HepG2 (cell line): Measurements from ENCODE around the gene TEX48. TPM values are rescaled to one million over a fixed set of nuclear protein-coding genes. Genes with fewer than 3 reads are reported as not detected.

Experiments
- ATAC-seq: fragments of 200-7000 bp; cut with Tn5 transposase; 3 replicates; pipeline ENCODE4 v1.9.1; 2020; ENCODE audit warnings: mild to moderate bottlenecking, moderate library complexity
- BruUV-seq: library from RNA; stranded (reverse); fragments of 400-500 nt; replicated peaks from 2 replicates; lab custom pipeline; 2021; lab: Mats Ljungman, UMichigan
- CTCF ChIA-PET: fragments of 300-600 bp; formaldehyde crosslinking; extraction: SDS; loops from one replicate; lab custom pipeline; 2021; ENCODE audit warnings: low total read pairs, inconsistent platforms, low intra/inter-chr PET ratio; lab: Yijun Ruan, JAX
- POLR2A ChIA-PET: fragments of 350-600 bp; sonication (Branson Sonifier 250); formaldehyde crosslinking; loops from one replicate; lab custom pipeline; 2020; ENCODE audit warnings: antibody characterized with exemption, inconsistent platforms; lab: Yijun Ruan, JAX
- DNase-seq: peaks from one replicate; pipeline ENCODE4 v3.0.0-alpha.2; 2015; ENCODE audit warnings: low spot score
- FAIRE-seq: peaks from 3 replicates; lab custom pipeline; 2011; peaks lifted over from hg19 to GRCh38; lab: Jason Lieb, UNC
- H2AFZ ChIP-seq: one replicate; pipeline ENCODE4 v1.6.1; 2011; ENCODE audit warnings: low read length, inconsistent platforms
- H3K27ac ChIP-seq: fragments of 300-600 bp; 3 replicates; pipeline ENCODE4 v1.8.0; 2011; ENCODE audit warnings: mixed run types, mild to moderate bottlenecking, mixed read lengths, low read length, inconsistent platforms; ENCODE audit not compliant: insufficient read depth; ENCODE audit errors: extremely low read length
- H3K27me3 ChIP-seq, 2 experiments: fragments of 200-600 bp in 1 of 2; 2 replicates in 1 of 2; 3 replicates in 1 of 2; pipeline versions ENCODE4 v1.6.0 to v1.8.0; 2011; ENCODE audit warnings: low read length in 2 of 2, mild to moderate bottlenecking in 2 of 2, moderate library complexity in 2 of 2, inconsistent platforms in 1 of 2; ENCODE audit not compliant: insufficient read depth in 2 of 2, control insufficient read depth in 1 of 2
- H3K36me3 ChIP-seq, 2 experiments: fragments of 200-600 bp in 1 of 2; replicated peaks in 1 of 2; 2 replicates in 1 of 2; 3 replicates in 1 of 2; pipeline versions ENCODE4 v1.5.1 to v1.8.0; 2011; ENCODE audit warnings: low read length in 2 of 2, inconsistent platforms in 1 of 2; ENCODE audit not compliant: insufficient read depth in 2 of 2, control insufficient read depth in 1 of 2
- H3K4me1 ChIP-seq: 2 replicates; pipeline ENCODE4 v1.5.1; 2012; ENCODE audit warnings: low read length, inconsistent platforms; ENCODE audit not compliant: insufficient read depth
- H3K4me2 ChIP-seq: 2 replicates; pipeline ENCODE4 v1.6.0; 2011; ENCODE audit warnings: low read depth, low read length, inconsistent platforms
- H3K4me3 ChIP-seq, 3 experiments: fragments of 200-600 bp in 1 of 3; sonication (generic), shearing (Covaris generic) in 1 of 3; replicated peaks in 1 of 3; 2 replicates each; pipeline ENCODE4 v1.5.1; 2011 to 2016; ENCODE audit warnings: low read length in 3 of 3, inconsistent platforms in 2 of 3, low read depth in 2 of 3, mild to moderate bottlenecking in 2 of 3, control low read depth in 1 of 3, mixed read lengths in 1 of 3; ENCODE audit not compliant: insufficient read depth in 1 of 3
- H3K79me2 ChIP-seq: one replicate; pipeline ENCODE4 v1.6.1; 2011; ENCODE audit warnings: low read length, inconsistent platforms; ENCODE audit not compliant: insufficient read depth
- H3K9ac ChIP-seq: 2 replicates; pipeline ENCODE4 v1.6.0; 2011; ENCODE audit warnings: mild to moderate bottlenecking, low read depth, low read length, inconsistent platforms; ENCODE audit not compliant: insufficient read depth
- H3K9me3 ChIP-seq: 2 replicates; pipeline ENCODE4 v1.5.1; 2012; ENCODE audit warnings: mild to moderate bottlenecking, low read length
- H4K20me1 ChIP-seq: 2 replicates; pipeline ENCODE4 v1.6.0; 2011; ENCODE audit warnings: inconsistent platforms, mild to moderate bottlenecking, low read length, moderate library complexity; ENCODE audit not compliant: insufficient read depth
- CBX2 ChIP-seq, 2 experiments: fragments of 200-600 bp in 1 of 2; sonication (generic); formaldehyde crosslinking in 1 of 2; IDR thresholded peaks; 2 replicates each; pipeline versions ENCODE4 v1.7.0 to v1.8.1; 2018 to 2022; ENCODE audit warnings: low read depth in 2 of 2, low read length in 1 of 2, mild to moderate bottlenecking in 1 of 2, missing genetic modification reagents in 1 of 2
- CEBPB ChIP-seq: IDR thresholded peaks from 2 replicates; pipeline ENCODE4 v1.6.1; 2011; ENCODE audit warnings: low read depth, low read length, improper control_type of control experiment, borderline replicate concordance
- HIVEP1 ChIP-seq: sonication (generic); formaldehyde crosslinking; IDR thresholded peaks from 2 replicates; pipeline ENCODE4 v1.4.0; 2020; ENCODE audit warnings: mild to moderate bottlenecking, missing genetic modification reagents
- PHF8 ChIP-seq: sonication (generic); formaldehyde crosslinking; IDR thresholded peaks from 2 replicates; pipeline ENCODE4 v1.5.0; 2020; ENCODE audit warnings: missing genetic modification reagents
- RARG ChIP-seq: sonication (generic); formaldehyde crosslinking; IDR thresholded peaks from 2 replicates; pipeline ENCODE4 v1.4.0; 2020; ENCODE audit warnings: low read depth, mild to moderate bottlenecking, missing genetic modification reagents
- ZNF441 ChIP-seq: sonication (generic); formaldehyde crosslinking; IDR thresholded peaks from 2 replicates; pipeline ENCODE4 v1.7.0; 2021; ENCODE audit warnings: missing genetic modification reagents, borderline replicate concordance
- ZNF629 ChIP-seq: sonication (generic); formaldehyde crosslinking; conservative IDR thresholded peaks from 2 replicates; pipeline ENCODE4 v1.5.0; 2020; ENCODE audit warnings: missing genetic modification reagents
- ZNF773 ChIP-seq: sonication (generic); formaldehyde crosslinking; IDR thresholded peaks from 2 replicates; pipeline ENCODE4 v1.4.0; 2020; ENCODE audit warnings: missing genetic modification reagents, borderline replicate concordance
- ZNF891 ChIP-seq: sonication (generic); formaldehyde crosslinking; IDR thresholded peaks from 2 replicates; pipeline ENCODE4 v1.5.0; 2020; ENCODE audit warnings: mild to moderate bottlenecking, missing genetic modification reagents
- WGBS: methylation state at CpG from one replicate; pipeline ENCODE4 v1.1.6; 2017; ENCODE audit warnings: low lambda C conversion rate; 5-methylcytosine and 5-hydroxymethylcytosine counted together
- in situ Hi-C: cut with HindIII; loops from 2 replicates; pipeline ENCODE4 v1.10.0; 2017; ENCODE audit warnings: low pct_unique_long_range_greater_than_20kb; ENCODE audit not compliant: extremely low pct_ligation_motif_present
- intact Hi-C: fragments of 100-400 bp; cut with micrococcal nuclease; formaldehyde crosslinking; loops from one replicate; pipeline ENCODE4 v1.10.0; 2022; ENCODE audit not compliant: unreplicated experiment
- polyA plus RNA-seq, 8 experiments: library from polyadenylated mRNA; depleted of rRNA in 3 of 8; stranded (reverse) in 7 of 8; unstranded in 1 of 8; fragments of >200 nt; fragmentation: Illumina TruSeq in 4 of 8; extraction: Trizol in 4 of 8; gene quantifications; 2 replicates each; pipeline versions ENCODE4 v1.2.1 to v1.2.3, GENCODE V29; 2011 to 2016; ENCODE audit warnings: low read depth in 4 of 8, missing spikeins in 1 of 8, mixed read lengths in 1 of 8; ENCODE audit not compliant: insufficient read depth in 1 of 8
- total RNA-seq, 5 experiments: library from RNA; depleted of rRNA; stranded (reverse); fragments of >200 nt; fragmentation: Illumina TruSeq; extraction: Trizol; gene quantifications; 2 replicates each; pipeline ENCODE4 v1.2.3, GENCODE V29; 2016; ENCODE audit warnings: low read depth in 1 of 5
- TF ChIP-seq, protein P1 (sequence below): sonication (generic); formaldehyde crosslinking; conservative IDR thresholded peaks from 2 replicates; pipeline ENCODE4 v1.4.0; 2020; ENCODE audit warnings: missing genetic modification reagents
- TF ChIP-seq, protein P2 (sequence below): sonication (generic); formaldehyde crosslinking; conservative IDR thresholded peaks from 2 replicates; pipeline ENCODE4 v1.8.0; 2022; ENCODE audit warnings: low read depth, missing genetic modification reagents

The TEX48 gene
- total and polyA plus RNA-seq, 2 of the 13 experiments (the other 11 are each of a cell fraction or from before 2014, with no cell fraction given), result not detected

DNA sequence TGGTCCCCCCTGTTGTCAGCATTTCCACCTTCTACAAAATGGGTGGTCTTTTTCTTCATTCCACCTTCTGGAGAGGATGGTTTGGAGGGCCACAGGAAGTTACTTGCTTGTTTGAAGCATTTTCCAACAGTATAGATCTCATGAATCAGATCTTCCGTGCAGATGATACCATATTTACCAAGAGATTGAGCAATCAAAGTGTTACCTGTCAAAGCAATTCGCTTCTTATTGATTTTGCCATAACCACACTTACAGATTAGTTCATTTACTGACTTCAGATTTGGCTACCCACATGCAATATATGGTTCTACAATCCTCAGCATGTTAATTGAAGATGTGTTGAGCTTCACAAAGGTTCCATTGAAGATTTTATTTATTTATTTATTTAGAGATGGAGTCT lies 14.0 kb upstream of the TEX48 start:
- DNase-seq (no peak), ATAC-seq (no peak), FAIRE-seq (no peak)
- no TSS peak for BruUV-seq
- Histone ChIP-seq H2AFZ (no peak overlapping the region), H3K9me3 (no peaks in the 10 kb centered on the region), H3K79me2 (no peaks in the 10 kb centered on the region), H4K20me1 (no peaks in the 10 kb centered on the region), H3K4me3 (no peak overlapping the region), H3K27me3 (peaks cover 0 to 17% of the 10 kb centered on the region in 2 experiments; a peak in 2 of 5 replicates), H3K36me3 (no peaks in the 10 kb centered on the region), H3K27ac (no peak overlapping the region), H3K4me1 (no peaks in the 10 kb centered on the region), H3K4me2 (no peak overlapping the region), H3K9ac (no peak overlapping the region)
- TF ChIP-seq, protein P1, sequence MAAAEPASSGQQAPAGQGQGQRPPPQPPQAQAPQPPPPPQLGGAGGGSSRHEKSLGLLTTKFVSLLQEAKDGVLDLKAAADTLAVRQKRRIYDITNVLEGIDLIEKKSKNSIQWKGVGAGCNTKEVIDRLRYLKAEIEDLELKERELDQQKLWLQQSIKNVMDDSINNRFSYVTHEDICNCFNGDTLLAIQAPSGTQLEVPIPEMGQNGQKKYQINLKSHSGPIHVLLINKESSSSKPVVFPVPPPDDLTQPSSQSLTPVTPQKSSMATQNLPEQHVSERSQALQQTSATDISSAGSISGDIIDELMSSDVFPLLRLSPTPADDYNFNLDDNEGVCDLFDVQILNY (CRISPR knock-in tag), result no peak
- TF ChIP-seq ZNF441 (CRISPR knock-in tag) (no peak), CEBPB (peak; percentile 43; the same call in 1 of the 2 replicates)
- intact Hi-C loops, result no loop called here
- ChIA-PET POLR2A (no interaction called here), CTCF (no interaction called here)
- in situ Hi-C loops, result no loop called here
- 3% methylated on average over 2 of the region's 2 CpGs for WGBS

DNA sequence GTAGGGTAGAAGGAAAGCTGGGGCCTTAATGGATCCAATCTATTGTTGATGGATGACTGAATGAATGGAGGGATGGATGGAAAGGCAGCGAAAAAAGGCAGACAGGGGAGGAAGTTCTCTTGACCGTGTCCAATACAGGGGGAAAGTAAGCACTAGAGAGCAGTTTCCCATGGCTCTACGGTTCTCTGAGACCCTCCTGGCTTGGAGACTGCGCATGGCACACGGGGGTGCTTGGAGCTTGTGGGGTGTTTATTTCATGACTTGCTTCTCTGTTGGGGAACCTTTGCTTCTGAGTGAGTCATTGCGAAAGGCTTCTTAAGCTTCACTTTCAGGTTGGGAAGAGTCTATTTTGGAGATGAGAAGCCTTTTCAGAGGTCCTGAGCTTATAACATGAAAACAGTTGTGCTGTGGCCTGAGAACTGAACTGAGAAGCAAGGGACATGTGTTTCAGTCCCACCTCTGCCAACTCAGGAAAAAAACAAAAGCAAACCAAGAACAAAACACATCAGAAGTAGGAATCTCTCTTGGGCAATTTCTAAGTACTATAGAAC lies 12.8 kb upstream of the TEX48 start:
- 62% methylated on average over 6 of the region's 6 CpGs for WGBS
- CTCF ChIA-PET, result no interaction called here
- no peak overlapping the region for H3K4me2 ChIP-seq
- DNase-seq, result no peak
- H3K4me3 ChIP-seq, result no peak overlapping the region
- in situ Hi-C loops, result no loop called here
- H4K20me1 ChIP-seq, result no peaks in the 10 kb centered on the region
- intact Hi-C loops, result no loop called here
- no peak overlapping the region for H3K9ac ChIP-seq
- no peak overlapping the region for H2AFZ ChIP-seq
- TF ChIP-seq ZNF891, result no peak
- TF ChIP-seq ZNF773 (CRISPR knock-in tag), result no peak
- no peak for TF ChIP-seq PHF8 (CRISPR knock-in tag)
- TF ChIP-seq RARG (CRISPR knock-in tag), result no peak
- TF ChIP-seq HIVEP1, result no peak
- TF ChIP-seq, protein P2, sequence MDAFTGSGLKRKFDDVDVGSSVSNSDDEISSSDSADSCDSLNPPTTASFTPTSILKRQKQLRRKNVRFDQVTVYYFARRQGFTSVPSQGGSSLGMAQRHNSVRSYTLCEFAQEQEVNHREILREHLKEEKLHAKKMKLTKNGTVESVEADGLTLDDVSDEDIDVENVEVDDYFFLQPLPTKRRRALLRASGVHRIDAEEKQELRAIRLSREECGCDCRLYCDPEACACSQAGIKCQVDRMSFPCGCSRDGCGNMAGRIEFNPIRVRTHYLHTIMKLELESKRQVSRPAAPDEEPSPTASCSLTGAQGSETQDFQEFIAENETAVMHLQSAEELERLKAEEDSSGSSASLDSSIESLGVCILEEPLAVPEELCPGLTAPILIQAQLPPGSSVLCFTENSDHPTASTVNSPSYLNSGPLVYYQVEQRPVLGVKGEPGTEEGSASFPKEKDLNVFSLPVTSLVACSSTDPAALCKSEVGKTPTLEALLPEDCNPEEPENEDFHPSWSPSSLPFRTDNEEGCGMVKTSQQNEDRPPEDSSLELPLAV (CRISPR knock-in tag), result no peak
- TF ChIP-seq CBX2 (IDR thresholded peaks at IDR 0.05; ENCODE audit: low read depth, low read length), result no peak
- TF ChIP-seq CBX2 (CRISPR knock-in tag; IDR thresholded peaks at IDR 0.05; ENCODE audit: low read depth), result no peak
- no peak for TF ChIP-seq ZNF629 (CRISPR knock-in tag)
- TF ChIP-seq, all 625 proteins: peak for 0
- ATAC-seq (no peak), FAIRE-seq (no peak)
- Histone ChIP-seq H3K9me3 (no peaks in the 10 kb centered on the region), H3K27me3 (peaks cover 0 to 16% of the 10 kb centered on the region in 2 experiments; a peak in 2 of 5 replicates), H3K79me2 (no peaks in the 10 kb centered on the region), H3K4me1 (no peaks in the 10 kb centered on the region), H3K36me3 (no peaks in the 10 kb centered on the region), H3K27ac (no peak overlapping the region)
- BruUV-seq, result no TSS peak
- POLR2A ChIA-PET, result no interaction called here
